GM19328 (cell line): ENCODE results near the gene GANC.
"Not testable (repeated sequence)": the region's sequence is repeated elsewhere in the genome, so short reads cannot be mapped to it uniquely, and the experiment has no call there.

Experiments used
- ATAC-seq: cut with Tn5 transposase; IDR thresholded peaks from one replicate; pipeline ENCODE4 v1.9.1; 2021; ENCODE audit warnings: mild to moderate bottlenecking, moderate library complexity; ENCODE audit not compliant: unreplicated experiment

Gene GANC

GRCh38 chr15:42282344-42282743, 9.3 kb downstream of the GANC start:
- ATAC-seq: no peak

- ATAC-seq: no peak
These were observed 9.9 kb downstream of the GANC start for GRCh38 chr15:42282926-42283325.

DNA sequence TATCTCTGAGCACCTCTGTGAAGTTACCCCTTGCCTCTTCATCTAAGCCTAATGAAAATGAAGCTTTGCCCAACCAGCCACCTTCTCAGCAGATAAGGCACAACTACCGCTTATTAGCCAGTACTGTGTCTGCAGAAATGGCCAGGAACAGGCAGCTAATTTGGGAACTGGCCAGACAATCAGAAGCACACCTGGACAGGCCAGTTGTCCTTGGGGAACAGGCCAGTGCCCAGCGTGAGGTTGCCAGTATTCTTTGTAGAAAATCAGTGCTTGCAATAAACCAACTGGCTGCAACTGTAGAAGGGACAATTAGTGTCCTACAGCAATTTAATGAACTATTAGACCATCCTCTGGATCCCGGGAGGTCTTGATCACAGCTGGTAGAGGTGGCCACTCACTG, 10.7 kb downstream of the GANC start:
- no peak for ATAC-seq

- no peak for ATAC-seq
These were observed 11.6 kb downstream of the GANC start for GRCh38 chr15:42284551-42284950.

- ATAC-seq: no peak
These were observed 12.0 kb downstream of the GANC start for GRCh38 chr15:42285034-42285433.

GRCh38 chr15:42286445-42287029, 13.5 kb downstream of the GANC start:
- no peak for ATAC-seq

DNA sequence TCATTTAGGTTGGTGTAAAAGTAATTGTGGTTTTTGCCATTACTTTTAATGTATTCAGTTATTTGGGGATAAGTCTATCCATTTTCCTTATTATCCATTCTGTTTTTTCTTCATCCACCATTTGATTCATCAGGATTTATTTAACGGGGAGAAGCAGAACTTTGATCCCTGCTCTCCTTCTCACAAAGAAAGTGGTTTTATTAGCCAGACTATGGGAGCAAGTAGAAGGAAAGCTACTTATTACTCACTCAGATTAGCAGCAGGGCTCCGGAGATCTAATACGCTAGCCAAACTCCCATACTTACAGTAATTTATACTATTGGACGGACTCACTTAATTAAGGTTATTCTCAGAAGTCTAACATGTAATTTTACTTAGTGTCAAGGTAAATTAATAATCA, 14.9 kb downstream of the GANC start:
- no peak for ATAC-seq

DNA sequence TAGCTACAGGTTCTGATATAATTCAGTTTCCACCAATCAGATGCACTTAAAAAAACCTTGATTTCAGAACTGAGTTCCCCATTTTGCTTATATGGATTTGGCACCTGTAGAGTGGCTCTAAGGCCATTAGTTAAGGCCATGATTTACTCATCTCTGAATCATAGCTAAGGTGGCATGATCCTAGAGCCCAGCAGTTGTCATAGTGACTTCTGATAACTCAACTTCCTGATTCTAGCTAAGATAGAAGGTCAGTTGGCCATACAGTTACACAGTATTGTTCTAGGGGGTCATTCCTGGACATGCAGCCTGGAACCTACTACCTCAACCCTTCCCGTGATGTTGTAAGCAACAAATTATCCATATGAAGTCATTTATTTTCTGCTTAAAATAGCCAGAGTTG, 16.2 kb downstream of the GANC start:
- no peak for ATAC-seq

DNA sequence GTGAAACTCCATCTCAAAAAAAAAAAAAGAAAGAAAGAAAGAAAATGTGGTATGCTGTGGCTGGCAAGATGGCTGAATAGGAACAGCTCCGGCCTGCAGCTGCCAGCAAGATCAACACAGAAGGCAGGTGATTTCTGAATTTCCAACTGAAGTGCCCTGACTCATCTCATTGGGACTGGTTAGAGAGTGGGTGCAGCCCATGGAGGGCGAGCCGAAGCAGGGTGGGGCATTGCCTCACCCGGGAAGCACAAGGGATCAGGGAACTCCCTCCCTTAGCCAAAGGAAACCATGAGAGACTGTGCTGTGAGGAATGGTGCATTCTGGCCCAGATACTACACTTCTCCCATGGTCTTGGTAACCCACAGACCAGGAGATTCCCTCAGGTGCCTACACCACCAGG, 28.0 kb downstream of the GANC start:
- ATAC-seq: not testable (repeated sequence)

DNA sequence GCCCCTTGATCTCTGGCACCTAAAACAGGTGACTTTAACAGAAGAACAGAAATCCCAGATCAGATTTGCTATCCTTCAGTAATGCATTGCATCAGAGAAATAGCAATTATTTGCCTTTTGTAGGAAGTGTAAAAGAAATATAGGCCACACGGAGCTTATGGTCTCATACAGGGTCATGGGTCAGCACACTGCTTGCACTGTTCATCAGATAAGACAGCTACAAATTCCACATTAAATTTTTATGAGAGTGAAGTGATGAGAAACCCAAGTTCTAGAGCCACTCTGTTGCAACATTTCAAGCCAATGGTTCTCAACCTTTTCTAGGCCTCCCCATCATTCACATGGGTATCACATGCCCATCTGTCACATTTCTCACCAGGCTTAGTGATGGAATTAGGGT, 33.7 kb downstream of the GANC start:
- no peak for ATAC-seq

DNA sequence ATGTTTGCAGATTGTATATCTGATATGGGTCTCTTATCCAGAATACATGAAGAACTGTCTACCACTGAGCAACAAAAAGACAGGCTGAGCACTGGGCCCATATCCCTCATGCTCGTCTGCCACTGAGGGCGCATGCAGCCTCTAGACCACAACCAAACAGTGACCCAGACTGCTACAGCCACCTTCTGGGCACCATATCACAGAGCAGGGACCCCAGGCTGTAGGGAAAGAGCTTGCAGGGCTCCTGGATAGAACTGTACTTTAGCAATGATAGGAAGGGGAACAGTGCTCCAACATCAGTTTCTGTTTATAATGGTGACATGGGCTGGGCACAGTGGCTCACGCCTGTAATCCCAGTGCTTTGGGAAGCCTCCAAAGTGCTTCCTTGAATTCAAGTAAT, 40.5 kb downstream of the GANC start:
- no peak for ATAC-seq

GRCh38 chr15:42314818-42315217, 41.8 kb downstream of the GANC start:
- no peak for ATAC-seq

DNA sequence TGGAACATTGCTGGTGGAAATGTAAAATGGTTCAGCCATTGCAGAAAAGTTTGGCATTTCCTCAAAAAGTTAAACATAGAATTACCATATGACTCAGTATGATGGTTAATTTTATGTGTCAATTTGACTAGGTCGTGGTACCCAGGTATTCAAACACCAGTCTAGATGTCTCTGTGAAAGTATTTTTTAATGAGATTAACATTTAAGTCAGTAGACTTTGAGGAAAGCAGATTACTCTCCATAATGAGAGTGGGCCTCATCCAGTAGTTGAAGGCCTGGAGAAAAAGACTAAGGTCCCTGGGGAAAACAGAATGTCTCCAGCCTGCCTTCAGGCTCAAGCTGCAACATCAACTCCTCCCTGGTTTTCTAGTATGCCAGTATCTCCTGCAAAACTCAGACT, 42.5 kb downstream of the GANC start:
- no peak for ATAC-seq

DNA sequence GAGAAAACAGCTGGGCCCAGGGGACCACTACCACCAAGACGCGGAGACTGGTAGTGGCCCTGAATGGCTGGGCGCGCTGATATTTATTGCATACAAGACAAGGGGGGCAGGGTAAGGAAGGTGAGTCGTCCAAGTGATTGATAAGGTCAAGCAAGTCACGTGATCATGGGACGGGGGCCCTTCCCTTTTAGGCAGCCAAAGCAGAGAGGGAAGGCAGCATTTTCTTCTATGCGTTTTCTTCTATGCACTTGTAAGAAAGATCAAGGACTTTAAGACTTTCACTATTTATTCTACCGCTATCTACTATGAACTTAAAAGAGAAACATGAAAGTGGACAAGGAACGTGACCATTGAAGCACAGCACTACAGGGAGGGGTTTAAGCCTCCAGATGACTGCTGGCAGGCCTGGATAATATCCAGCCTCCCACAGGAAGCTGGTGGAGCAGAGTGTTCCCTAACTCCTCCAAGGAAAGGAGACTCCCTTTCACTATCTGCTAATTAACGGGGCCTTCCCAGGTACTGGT, 43.3 kb downstream of the GANC start:
- ATAC-seq: not testable (repeated sequence)

GRCh38 chr15:42319206-42319605, 46.2 kb downstream of the GANC start:
- ATAC-seq: no peak

GRCh38 chr15:42324308-42324707, 51.3 kb downstream of the GANC start:
- no peak for ATAC-seq

- no peak for ATAC-seq
These were observed 56.2 kb downstream of the GANC start for GRCh38 chr15:42329161-42329560.

DNA sequence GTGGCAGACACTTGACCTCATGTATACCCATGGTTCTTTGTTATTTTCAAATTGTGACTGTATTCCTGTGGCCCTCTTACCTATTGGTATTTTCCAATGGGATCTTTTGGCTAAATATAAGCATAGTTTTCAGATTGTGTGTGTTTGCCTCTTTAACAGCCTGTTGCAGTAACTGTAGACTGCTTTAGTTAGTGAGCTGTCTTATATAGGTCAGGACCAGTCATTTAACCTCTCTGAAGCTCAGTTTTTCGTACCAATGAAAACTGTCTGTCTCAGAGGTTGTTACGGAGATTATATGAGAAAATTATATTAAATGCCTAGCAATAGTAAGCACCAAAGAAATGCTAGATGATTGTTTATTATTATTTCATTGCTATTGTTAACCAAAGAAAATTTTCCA, 57.0 kb downstream of the GANC start:
- ATAC-seq: no peak

DNA sequence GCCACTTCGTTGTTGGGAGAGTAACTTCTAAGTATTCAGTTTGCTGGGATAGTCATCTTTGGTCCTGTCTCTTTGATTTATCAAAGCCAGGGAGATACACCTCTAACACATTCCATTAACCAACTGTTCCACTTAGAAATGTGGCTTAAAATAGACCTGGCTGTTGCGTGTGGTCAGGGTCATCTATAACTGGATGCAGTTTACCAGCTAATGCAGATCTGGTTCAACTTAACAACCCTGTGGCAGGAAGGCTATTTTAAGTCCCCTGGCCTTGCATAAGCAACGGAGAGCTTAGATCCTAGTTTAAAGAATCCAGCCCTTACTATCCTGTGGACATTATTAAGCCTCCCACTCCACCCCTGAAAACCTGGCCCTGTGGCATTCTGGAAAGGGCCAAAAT, 58.2 kb downstream of the GANC start:
- no peak for ATAC-seq

- no peak for ATAC-seq
These were observed 59.3 kb downstream of the GANC start for GRCh38 chr15:42332331-42332730.

DNA sequence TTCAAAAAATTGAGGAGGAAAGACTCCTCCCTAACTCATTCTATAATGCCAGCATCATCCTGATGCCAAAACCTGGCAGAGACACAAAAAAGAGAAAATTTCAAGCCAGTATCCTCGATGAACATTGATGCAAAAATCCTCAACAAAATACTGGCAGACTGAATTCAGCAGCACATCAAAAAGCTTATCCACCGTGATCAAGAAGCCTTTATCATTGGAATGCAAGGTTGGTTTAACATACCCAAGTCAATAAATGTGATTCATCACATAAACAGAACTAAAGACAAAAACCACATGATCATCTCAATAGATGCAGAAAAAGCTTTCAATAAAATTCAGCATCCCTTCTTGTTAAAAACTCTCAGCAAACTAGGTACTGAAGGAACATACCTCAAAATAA, 62.1 kb downstream of the GANC start:
- ATAC-seq: no peak

DNA sequence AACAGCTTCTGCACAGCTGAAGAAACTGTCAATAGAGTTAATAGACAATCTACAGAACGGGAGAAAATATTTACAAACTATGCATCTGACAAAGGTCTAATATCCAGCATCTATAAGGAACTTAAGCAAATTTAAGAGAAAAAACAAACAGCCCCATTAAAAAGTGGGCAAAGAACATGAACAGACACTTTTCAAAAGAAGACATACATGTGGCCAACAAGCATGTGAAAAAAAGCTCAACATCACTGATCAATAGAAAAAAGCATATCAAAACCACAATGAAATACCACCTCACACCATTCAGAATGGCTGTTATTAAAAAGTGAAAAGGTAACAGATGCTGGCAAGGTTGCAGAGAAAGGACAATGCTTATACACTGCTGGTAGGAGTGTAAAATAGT, 63.6 kb downstream of the GANC start:
- ATAC-seq: not testable (repeated sequence)

DNA sequence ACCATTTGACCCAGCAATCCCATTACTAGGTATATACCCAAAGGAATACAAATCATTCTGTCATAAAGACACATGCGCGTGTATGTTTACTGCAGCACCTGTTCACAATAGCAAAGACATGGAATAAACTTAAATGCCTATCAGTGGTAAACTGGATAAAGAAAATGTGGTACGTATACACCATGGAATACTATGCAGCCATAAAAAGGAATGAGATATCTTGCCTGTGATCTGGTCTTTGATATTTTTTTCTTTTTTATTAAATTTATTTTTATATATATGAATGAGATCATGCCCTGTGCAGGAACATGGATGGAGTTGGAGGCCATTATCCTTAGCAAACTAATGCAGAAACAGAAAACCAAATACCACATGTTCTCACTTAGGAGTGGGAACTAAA, 64.1 kb downstream of the GANC start:
- not testable (repeated sequence) for ATAC-seq
